Left kidney (tissue), 2 donors: ENCODE results near the gene SYPL2. TPM values are rescaled to one million over a fixed set of nuclear protein-coding genes. Genes with fewer than 3 reads are reported as not detected.

Source experiments
- DNase-seq: peaks from one replicate; pipeline ENCODE4 v3.0.0-alpha.2; 2013
- polyA plus RNA-seq: library from polyadenylated mRNA; unstranded; fragments of 120-200 nt; gene quantifications from one replicate; pipeline ENCODE4 v1.2.1, GENCODE V29; 2013; ENCODE audit not compliant: insufficient read length

The SYPL2 gene
- polyA plus RNA-seq, 1 donor: 13.4 TPM

DNA sequence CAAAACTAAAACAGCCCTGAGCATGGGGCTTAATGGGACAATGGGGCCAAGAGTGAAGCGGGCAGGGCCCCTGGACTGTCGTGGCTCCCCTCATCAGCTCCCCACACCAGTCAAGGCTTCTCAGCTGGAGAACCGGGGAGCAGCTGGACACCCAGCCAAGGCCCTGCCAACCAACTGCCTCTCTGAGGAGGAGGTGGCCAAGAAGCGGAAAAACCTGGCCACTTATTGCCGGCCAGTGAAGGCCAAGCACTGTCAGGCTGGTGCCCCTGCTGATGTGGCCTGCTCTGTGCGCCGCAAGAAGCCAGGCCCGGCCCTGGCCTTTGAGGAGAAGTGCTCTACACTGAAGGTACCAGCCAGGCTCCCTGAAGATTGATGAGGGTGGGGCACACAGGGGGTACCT is 25.0 kb downstream of the SYPL2 start:
- DNase-seq: no peak

DNA sequence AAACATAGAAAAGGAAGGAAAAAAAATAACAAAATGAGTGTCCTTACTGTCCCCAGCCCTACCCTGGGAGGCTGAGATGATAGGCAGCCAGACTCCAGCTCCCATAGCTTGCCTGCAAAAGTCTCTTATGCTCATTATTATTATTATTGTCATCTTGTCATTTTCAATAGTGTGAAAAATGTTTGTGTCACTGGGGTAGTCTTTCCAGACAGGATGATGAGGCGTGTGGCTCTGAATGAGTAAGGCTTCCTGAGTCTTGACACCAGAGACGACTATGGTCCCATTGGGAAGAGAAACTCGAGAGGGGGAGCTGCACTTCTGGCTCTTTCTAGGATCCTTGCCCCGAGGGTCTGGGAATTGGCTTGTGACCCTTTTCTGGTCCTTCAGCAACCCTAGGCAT is 26.4 kb downstream of the SYPL2 start:
- no peak for DNase-seq

DNA sequence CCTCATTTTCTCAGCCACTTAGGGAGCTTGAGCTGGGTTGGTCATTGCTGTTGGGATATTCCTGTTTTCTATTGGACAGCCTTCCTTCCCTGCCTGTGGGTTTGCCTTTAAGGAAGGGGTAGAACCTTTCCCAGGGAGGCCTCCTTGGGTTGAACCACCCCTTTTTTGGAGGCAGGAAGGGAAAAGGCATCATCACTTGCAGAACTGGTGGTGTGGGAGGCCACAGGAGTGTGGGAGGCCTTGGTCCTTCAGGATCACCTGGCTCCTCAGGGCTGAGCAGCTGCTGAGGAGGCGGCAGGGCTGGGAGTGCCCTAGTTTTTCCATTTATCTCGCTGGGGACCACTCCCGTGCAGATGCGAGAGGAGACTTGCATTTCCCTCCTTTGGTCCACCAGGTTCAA is 26.9 kb downstream of the SYPL2 start:
- DNase-seq: no peak

DNA sequence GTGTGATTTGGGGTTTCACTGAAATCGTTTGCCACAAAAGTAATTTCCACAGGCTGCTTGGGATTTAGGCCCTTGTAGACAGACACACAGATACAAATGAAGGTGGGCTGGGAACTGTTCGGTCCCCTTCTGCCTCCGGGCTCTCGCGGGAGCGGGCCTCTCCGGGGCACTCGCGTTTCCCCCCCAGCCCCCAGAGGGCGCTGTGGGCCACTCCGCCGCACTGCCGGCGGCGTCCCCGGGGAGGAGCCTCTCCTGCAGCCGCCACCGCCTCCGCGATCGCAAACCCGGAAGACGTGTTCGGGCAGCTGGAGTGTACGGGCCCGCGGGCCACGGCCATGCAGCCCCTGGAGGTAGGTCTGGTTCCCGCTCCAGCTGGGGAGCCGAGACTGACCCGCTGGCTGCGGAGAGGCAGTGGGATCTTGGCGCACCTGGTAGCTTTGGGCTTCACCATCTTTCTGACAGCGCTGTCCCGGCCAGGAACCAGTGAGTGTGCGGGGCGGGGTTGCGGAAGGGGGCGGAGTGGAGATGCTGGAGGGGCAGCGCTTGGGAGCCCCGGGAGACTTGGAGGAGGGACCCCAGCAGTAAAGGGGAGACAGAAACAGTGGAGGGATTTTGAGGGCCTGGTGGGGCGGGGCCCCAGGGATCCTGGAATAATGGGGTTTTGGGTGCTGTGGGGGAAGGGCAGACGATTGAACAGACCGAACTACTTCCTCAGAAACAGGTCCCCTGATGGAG is 27.6 kb downstream of the SYPL2 start, which contains the start of gene CYB561D1:
Gene CYB561D1 (plus strand): TSS at position 290 of the 735 bp plus-strand sequence. CDS start 46 bp downstream, at position 336.
- DNase-seq: peak; percentile 84

DNA sequence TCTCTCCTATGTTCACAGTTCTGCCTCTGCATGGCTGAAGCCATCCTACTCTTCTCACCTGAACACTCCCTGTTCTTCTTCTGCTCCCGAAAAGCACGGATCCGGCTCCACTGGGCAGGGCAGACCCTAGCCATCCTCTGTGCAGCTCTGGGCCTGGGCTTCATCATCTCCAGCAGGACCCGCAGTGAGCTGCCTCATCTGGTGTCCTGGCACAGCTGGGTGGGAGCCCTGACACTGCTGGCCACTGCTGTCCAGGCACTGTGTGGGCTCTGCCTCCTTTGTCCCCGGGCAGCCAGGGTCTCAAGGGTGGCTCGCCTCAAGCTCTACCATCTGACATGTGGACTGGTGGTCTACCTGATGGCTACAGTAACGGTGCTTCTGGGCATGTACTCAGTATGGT is 29.4 kb downstream of the SYPL2 start:
- DNase-seq: no peak

DNA sequence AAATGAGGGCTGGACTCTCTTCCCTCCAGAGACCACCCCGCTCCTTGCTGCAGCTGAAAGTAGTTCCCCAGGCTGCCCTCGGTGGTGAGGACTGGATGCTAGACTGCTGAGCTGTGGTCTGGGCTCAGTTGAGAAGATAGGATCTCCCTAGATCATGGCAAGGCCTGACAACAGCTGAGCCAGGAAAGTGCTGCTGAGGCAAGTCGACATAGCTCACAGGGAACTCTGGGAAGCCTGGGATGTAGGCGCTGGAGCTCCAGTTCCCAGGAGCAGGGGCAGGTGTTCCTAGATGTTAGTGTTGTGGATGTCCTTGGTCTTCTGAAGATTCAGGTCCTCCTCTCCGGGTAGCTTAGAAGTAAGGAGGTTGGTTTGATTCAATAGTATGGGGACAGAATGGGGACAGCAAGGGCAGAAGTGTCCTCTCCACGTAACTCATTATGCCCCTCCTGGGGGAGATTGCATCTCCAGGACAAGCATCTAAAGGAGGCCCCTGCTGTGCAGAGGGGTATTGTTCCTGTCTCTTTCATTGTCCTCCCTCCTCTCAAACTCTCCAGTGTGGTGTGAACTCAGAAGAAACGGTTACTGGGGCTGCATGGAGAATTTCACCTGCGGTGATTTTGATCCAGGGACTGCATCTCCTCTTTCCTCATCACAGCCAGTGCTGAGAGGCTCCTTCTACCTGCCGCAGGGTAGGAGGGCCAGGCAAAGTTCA is 31.3 kb downstream of the SYPL2 start:
- DNase-seq: no peak

DNA sequence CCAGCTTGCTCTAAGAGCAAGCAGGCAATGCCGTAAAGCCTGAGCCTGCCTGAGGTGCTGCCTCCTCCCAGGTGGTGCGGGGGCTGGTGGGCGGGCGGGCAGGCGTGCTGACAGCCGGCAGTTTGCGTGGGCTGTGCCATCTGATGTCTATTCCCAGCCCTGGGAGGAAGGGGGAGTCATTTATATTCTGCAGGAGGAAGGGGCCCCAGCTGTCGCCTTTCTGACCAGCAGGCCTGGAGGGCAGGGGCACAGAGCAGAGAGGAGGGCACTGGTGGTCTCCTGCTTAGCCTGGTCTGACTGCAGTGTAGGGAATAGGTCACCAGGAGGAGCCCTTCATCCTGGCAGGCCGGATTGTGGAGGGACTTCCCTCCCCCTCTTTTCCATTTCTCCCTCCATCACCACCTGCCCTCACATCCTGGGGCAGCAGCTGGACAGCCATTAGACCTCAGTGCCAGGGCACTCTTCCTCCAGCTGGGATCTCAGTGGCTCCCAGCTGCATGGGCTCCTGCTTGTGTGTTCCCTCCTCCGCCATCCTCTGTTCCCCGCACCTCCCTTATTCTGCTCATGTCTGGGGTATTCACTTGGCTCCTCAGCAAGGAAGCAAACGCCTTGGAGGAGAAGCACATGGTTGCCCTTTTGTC is 31.9 kb downstream of the SYPL2 start:
- DNase-seq: peak; percentile 76

DNA sequence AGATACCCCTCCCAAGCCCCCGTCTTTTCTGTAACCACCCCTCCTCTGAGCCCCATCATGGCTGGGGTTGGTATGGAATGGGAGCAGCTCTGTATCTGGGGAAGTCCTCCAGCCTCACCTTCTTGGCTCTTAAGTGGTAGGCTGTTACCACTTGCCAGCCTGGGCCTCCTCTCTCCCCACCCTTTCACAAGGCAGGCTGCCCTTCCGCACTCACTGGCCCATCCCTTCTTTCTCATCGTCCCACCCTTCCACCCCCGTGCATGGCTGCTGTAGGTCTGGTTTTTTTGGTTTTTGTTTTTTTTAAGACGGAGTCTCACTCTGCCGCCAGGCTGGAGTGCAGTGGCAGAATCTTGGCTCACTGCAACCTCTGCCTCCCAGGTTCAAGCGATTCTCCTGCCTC is 32.7 kb downstream of the SYPL2 start:
- DNase-seq: no peak

DNA sequence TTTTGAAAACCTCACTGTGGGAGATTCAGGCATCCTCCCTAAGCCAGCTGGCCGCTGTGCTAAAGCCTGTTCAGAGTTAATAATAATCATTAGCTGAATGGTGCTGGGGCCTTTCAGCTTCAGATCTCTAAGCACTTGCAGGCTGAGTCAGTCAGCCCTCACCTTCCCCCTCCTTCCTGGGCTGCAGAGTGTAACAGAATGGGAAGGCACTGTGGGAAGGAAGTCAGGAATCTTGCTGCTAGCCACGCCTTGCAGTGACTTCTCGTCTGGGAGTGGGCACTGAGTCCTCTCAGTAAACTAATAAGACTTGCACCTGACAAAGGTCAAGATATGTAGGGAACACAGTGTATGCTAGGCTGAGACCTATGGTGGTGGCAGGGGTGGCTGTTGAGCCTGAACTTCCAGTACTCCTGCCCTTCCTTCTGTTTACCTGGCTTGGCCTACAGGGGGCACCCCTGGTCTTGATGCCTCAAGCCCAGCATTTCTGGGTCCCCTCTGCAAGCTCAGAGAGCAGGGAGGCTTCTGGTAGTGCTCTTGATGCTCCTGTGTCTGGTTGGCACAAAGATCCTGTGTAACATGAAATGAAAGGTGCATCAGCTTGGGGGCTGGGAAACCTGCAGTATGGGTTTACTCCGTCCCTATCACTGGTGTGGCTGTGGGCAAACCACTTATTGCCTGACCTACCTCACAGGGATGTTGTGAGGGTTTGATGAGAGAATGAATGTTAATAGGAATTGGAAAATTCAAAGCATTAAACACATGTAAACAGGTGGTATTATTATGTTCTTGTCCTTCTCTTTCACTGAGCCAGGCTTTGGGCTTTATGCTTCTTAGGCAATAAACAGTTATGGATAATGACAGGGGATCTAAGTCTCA is 33.6 kb downstream of the SYPL2 start:
- DNase-seq: no peak

DNA sequence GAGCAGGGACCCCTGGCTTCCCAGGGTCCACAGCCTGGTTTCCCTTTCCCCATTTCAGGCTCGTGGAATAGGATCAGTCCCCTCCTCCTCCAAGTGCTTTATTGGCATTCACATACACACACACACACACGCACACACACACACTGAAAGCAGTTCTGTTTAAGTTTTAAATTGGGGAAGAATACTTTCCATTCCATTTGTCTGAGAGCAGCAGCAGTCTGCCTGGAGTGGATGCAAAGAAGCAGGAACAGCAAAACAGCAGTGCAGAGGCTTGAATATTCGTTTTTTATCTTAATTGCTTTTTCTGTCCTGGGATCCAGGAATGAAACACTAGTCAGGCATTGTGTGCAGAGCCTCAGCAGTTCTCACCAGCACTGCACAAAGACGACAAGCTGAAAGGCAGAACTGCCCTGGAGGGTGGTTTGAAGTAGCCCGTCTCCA is 34.6 kb downstream of the SYPL2 start:
- no peak for DNase-seq

DNA sequence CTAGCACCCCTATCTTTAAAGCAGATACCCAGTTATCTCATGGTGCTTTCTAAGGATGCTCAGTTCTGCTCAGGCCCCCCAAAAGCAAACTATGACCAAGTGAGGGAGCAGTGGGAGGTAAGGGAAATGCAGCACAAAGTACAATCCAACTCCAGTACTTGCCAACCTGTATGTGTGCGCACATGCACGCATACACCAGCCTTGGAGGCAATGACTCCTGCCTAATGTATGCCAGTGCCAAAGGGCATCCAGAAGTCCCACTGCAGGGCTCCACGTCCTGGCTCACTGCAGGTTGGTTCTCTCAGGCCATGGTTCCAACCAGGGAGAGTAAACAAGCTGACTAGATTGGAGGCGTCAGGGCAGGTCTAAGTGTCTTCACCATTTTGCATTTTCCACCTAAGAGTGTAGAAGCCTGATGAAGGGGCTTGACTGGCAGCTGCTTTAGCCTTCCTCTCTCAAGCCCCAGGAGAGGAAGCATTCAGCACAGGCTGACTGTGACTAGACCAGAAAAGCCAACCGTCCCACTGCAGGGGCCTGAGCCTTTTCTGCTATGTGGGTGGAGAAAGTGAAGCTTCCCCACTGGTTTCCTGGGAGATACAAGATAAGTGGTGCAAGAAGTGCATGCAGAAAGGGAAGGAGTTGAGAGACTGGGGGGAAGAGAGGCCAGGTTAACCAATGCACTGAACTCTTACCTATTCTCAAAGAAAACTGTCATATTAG is 35.5 kb downstream of the SYPL2 start:
- no peak for DNase-seq

DNA sequence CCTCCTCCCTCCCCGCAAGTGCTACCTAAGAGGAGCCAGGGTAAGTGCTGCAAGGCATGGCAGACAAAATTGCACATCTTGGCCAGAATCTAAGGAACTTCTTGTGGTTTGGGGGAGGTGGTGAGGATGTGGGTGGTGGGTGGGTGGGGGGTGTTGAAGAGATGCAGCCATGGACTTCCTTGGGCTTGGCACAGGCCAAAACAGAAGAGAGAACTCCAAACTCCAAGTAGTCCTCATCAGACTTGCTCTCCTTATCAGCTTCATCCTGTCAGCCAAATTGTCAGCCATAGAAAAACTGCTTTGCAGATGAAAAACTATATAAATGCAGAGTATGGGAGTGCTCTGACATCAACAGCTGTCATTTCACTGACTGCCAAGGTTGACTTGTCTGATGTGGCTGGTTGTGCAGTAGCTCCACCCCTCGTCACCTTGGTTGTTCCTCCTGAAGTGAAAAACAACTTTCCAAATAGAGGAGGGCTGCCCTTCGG is 36.1 kb downstream of the SYPL2 start:
- DNase-seq: no peak

DNA sequence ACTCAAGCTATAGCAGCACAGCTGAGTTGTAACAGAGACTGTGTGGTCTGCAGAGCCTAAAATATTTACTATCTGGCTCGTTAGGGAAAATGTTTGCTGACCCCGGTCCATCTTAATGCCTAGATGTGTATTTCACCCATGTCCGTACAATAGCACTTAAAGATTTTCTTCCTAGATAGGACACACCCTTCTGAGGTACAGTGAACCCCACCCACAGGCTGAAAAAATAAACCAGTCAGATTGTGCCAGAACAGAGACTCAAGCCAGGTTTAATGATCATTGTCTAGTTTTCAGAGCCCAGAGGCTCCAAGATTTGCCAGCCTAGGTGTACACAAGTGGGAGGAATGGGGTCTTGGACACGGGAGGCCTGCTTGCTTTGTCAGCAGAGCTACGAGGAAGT is 37.6 kb downstream of the SYPL2 start:
- no peak for DNase-seq

DNA sequence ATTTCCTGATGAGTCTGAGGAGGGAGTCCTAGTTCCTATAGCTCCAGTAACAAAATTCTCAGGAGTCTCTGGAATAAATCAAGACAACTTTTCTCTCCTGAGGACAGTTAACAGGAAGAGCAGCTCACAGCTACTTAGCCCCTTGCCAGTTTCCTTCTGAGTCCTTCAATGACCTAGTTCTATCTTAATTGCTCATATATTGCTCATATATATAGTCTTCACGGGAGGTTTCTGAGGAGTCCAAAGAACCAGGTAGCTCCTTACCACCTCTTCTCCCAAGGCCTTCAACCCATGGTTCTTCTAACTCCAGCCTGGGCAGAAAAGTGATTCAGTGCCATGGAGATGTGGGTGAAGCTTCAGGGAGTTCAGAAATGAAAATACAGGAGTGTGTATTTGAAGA is 38.6 kb downstream of the SYPL2 start:
- no peak for DNase-seq

DNA sequence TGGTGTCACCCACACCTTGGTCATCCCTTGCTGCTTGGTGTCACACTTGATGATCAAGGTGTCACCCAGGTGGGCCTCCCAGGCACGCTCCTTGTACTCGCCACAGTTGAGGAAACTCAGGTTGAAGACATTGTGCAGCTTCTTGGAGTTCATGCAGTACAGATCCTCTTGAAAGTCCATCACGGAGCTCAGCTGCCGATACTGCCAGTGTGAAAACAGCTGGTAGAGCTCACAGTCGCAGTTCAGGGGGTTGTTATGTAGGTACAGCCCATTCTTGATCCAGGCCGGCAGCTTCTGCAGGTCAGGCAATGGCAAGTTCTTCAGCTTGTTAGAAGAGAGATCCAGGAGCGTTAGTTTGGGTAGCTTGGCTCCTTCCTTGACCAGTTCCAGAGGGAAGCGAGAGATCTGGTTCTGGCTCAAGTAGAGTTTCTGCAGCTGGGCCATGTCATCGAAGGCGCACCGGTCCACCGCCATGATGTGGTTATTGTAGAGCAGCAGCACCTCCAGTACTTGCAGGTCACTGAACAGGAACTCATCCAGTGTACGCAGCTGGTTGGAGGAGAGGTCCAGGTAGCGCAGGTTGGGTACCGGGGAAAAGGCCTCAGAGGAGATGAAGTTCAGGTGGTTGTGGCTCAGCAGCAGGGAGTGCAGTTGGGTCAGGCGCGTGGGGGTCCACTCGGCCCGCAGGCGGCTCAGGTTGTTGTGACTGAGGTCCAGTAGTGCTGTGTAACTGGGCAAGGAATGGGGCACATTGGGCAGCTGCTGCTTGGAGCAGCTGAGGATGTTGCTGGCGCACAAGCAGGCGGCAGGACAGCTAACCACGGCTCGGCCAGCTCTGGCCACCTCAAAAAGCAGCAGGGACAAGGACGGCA is 41.9 kb downstream of the SYPL2 start:
- no peak for DNase-seq

DNA sequence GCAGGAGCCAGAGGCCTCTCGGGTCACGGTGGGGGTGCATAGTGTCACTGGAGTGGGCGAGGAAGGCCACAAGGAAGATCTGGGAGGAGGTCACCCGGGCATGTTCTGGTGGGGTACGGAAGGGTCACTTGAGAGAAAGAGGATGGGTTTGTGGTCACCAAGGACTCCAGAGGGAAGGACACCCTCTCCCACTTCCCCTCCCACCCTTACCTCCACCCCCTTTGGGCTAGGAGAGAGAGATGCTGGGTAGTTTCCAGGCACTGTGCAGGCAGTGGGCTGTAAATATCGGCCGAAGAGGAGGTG is 42.5 kb downstream of the SYPL2 start:
- DNase-seq: no peak

DNA sequence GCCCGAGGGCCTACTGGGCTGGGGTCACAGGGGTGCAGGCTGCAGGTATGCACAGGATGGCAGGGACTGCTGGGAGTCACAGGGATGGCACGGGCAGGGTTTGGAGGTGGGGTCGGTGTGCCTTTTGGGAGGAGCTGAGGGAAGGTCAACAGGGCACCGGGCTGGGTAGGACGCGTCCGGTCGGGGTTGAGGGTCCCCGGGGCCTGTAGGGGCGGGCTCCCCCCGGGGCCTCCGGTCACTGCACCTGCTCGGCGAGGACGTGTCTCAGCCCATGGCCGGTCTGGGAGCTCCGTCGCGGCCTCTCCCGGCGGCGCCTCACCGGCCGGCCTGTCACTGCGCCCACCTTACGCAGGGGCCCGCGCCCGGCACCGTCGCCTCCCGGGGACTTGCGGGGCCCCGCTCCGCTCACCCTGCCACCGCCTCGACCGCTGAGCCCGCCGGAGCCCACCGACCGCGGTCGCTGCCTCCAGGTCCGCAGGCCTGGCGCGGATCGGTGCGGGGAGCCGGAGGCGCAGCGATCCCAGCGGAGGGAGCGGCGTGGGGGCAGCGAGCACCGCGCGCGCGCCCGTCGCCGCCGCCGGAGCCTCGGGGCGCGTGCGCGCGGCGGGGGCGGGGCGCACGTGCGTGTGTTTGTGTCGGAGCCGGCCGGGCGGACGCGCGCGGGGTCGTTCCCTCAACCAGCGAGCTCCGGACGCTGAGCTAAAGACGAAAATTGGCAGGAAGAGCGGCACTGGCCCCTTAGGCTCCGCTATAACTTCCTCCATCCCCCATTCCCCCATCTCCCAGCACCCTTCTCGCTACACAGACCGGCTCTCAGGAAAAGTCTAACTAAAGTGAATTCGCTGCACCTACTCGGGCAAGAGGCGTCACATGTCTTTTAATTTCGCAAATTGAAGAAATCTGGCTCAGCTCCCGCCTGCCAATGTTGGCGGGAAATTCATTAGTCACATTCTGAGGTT is 43.1 kb downstream of the SYPL2 start, which contains the start of gene AMIGO1:
Gene AMIGO1 (minus strand): TSS at position 552 of the 959 bp plus-strand sequence. CDS start 815 bp downstream, outside the sequence.
- DNase-seq: peak; percentile 61

DNA sequence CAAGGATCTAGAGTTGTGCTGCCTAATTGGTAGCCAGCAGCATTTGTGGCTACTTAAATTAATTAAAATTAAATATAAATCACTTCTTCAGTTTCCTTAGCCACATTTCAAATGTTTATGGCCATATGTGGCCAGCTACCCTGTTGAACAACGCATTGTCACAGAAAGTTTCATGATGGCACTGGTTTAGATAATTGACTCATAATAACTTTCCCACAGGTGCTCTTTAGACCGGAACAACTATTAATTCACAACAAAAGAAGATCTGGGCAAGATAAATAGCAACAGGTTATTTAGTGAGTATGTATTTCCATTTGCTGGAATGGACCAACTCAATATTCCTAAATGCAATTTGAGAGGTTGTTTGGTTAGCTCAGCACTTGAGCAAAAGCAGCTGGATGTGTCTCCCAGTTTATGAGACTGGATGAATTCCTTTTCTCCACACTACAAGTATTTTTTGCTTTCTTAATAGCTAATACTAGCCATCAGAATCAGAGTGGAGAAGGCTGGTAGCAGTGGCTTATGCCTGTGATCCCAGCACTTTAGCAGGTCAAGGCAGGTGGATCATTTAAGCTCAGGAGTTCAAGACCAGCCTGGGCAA is 46.9 kb downstream of the SYPL2 start:
- no peak for DNase-seq

DNA sequence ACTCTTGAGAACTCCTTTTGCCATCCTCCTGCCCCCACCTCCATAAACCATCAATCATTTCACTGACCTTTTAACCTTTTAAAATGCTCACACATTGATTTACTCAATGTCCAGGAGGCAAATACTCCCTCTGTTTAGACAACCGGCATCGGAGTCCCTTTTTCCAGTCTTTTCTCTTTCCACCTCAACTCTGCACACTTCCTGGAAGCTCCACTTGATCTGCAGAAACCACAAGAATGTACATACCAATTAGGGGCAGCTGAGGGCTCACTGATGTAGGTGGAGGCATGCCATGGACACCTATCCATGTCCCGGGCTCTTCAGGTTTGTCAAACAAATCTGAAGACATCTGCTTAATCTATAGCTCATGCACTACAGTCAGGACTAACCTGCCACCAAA is 48.5 kb downstream of the SYPL2 start:
- no peak for DNase-seq
